Measurements from ENCODE around the gene TBC1D14.

- TF ChIP-seq RARB (CRISPR knock-in tag; IDR thresholded peaks at IDR 0.05): no peak
- TF ChIP-seq TOX (CRISPR knock-in tag; IDR thresholded peaks at IDR 0.05; ENCODE audit: borderline replicate concordance): no peak
- no peak for TF ChIP-seq ZNF8 (CRISPR knock-in tag; IDR thresholded peaks at IDR 0.05)
- no peak for TF ChIP-seq ISL1 (CRISPR knock-in tag; IDR thresholded peaks at IDR 0.05)
- TF ChIP-seq OSR1 (CRISPR knock-in tag; IDR thresholded peaks at IDR 0.05): no peak
- TF ChIP-seq ZNF565 (CRISPR knock-in tag; conservative IDR thresholded peaks at IDR 0.05; ENCODE audit: low read depth): no peak
- no peak for TF ChIP-seq ZC3H10 (CRISPR knock-in tag; IDR thresholded peaks at IDR 0.05)
- TF ChIP-seq TCF4 (CRISPR knock-in tag; IDR thresholded peaks at IDR 0.05; ENCODE audit: borderline replicate concordance): no peak
- TF ChIP-seq ZFP3 (CRISPR knock-in tag; IDR thresholded peaks at IDR 0.05): no peak
- TF ChIP-seq ESRRG (CRISPR knock-in tag; IDR thresholded peaks at IDR 0.05): no peak
- no peak for TF ChIP-seq BACH2 (CRISPR knock-in tag; IDR thresholded peaks at IDR 0.05; ENCODE audit: borderline replicate concordance)
- no peak for TF ChIP-seq ZFP30 (CRISPR knock-in tag; IDR thresholded peaks at IDR 0.05)
- TF ChIP-seq ZNF70 (CRISPR knock-in tag; IDR thresholded peaks at IDR 0.05): no peak
- TF ChIP-seq PATZ1 (CRISPR knock-in tag; IDR thresholded peaks at IDR 0.05; ENCODE audit: borderline replicate concordance): no peak
Observed at GRCh38 chr4:6876440-6876839, 33.2 kb upstream of the TBC1D14 start.
